Thymus (tissue), 14 donors: ENCODE results near the gene FAM217B. TPM values are rescaled to one million over a fixed set of nuclear protein-coding genes. Genes with fewer than 3 reads are reported as not detected.

Source experiments
- DNase-seq, 9 donors: peaks; one replicate each; pipeline ENCODE4 v3.0.0-alpha.2; 2013; ENCODE audit warnings: low spot score in 9 of 9, low read depth in 6 of 9, missing footprints in 1 of 9
- H3K27ac ChIP-seq, 2 donors: one replicate each; pipeline ENCODE4 v1.5.1; 2013; ENCODE audit warnings: control low read depth in 1 of 2, low read depth in 1 of 2, low read length in 1 of 2, mild to moderate bottlenecking in 1 of 2, moderate library complexity in 1 of 2
- H3K27me3 ChIP-seq, 2 donors: one replicate each; pipeline ENCODE4 v1.5.1; 2013; ENCODE audit warnings: low read length in 1 of 2; ENCODE audit not compliant: control insufficient read depth in 2 of 2, insufficient read depth in 1 of 2
- H3K36me3 ChIP-seq, 2 donors: one replicate each; pipeline ENCODE4 v1.5.1; 2013; ENCODE audit warnings: low read length in 1 of 2, mild to moderate bottlenecking in 1 of 2, moderate library complexity in 1 of 2; ENCODE audit not compliant: control insufficient read depth in 2 of 2, insufficient read depth in 2 of 2
- H3K4me1 ChIP-seq, 2 donors: one replicate each; pipeline ENCODE4 v1.5.1; 2013; ENCODE audit warnings: low read length in 2 of 2; ENCODE audit not compliant: control insufficient read depth in 2 of 2, insufficient read depth in 2 of 2
- H3K4me3 ChIP-seq, 2 donors: one replicate each; pipeline ENCODE4 v1.5.1; 2013; ENCODE audit warnings: low read length in 2 of 2, control low read depth in 1 of 2, mild to moderate bottlenecking in 1 of 2
- H3K9me3 ChIP-seq, 2 donors: one replicate each; pipeline ENCODE4 v1.5.1; 2013; ENCODE audit warnings: low read length in 1 of 2, mild to moderate bottlenecking in 1 of 2; ENCODE audit not compliant: control insufficient read depth in 2 of 2, insufficient read depth in 1 of 2
- WGBS: extraction: QIAGEN DNeasy Blood & Tissue Kit; methylation state at CpG from one replicate; pipeline ENCODE4 v1.1.7; 2013; 5-methylcytosine and 5-hydroxymethylcytosine counted together
- long read RNA-seq, 10 donors: transcript quantifications; one replicate each; lab custom pipeline, GENCODE V29; 2026
- polyA plus RNA-seq: library from polyadenylated mRNA; stranded (reverse); fragments of 200-250 nt; gene quantifications from one replicate; pipeline ENCODE4 v1.2.3, GENCODE V29; 2013
- total RNA-seq: library from RNA; stranded (reverse); fragments of 120-200 nt; gene quantifications from one replicate; pipeline ENCODE4 v1.2.4, GENCODE V29; 2013
- donor health status: healthy.

FAM217B gene
- total RNA-seq (10.2 TPM), polyA plus RNA-seq (10.7 TPM)
- long read RNA-seq, donor 1, partial matches to known transcripts: 0 of 2 reads
- long read RNA-seq, donor 1, other reads (novel, unspliced or antisense): 0 of 2 reads
- long read RNA-seq, donor 2, full-length matches to known transcripts: 13 of 13 reads
- long read RNA-seq, donor 2, partial matches to known transcripts: 0 of 13 reads
- long read RNA-seq, donor 2, other reads (novel, unspliced or antisense): 0 of 13 reads
- long read RNA-seq, donor 3, full-length matches to known transcripts: 13 of 13 reads
- long read RNA-seq, donor 3, partial matches to known transcripts: 0 of 13 reads
- long read RNA-seq, donor 3, other reads (novel, unspliced or antisense): 0 of 13 reads
- long read RNA-seq, donor 4, full-length matches to known transcripts: 6 of 6 reads
- long read RNA-seq, donor 4, partial matches to known transcripts: 0 of 6 reads
- long read RNA-seq, donor 4, other reads (novel, unspliced or antisense): 0 of 6 reads
- long read RNA-seq, donor 5, full-length matches to known transcripts: 14 of 14 reads
- long read RNA-seq, donor 5, partial matches to known transcripts: 0 of 14 reads
- long read RNA-seq, donor 5, other reads (novel, unspliced or antisense): 0 of 14 reads
- long read RNA-seq, donor 6, full-length matches to known transcripts: 6 of 6 reads
- long read RNA-seq, donor 6, partial matches to known transcripts: 0 of 6 reads
- long read RNA-seq, donor 6, other reads (novel, unspliced or antisense): 0 of 6 reads
- long read RNA-seq, donor 7, full-length matches to known transcripts: 8 of 8 reads
- long read RNA-seq, donor 7, partial matches to known transcripts: 0 of 8 reads
- long read RNA-seq, donor 7, other reads (novel, unspliced or antisense): 0 of 8 reads
- long read RNA-seq, donor 8, full-length matches to known transcripts: 6 of 6 reads
- long read RNA-seq, donor 8, partial matches to known transcripts: 0 of 6 reads
- long read RNA-seq, donor 8, other reads (novel, unspliced or antisense): 0 of 6 reads
- long read RNA-seq, donor 9, full-length matches to known transcripts: 9 of 9 reads
- long read RNA-seq, donor 9, partial matches to known transcripts: 0 of 9 reads
- long read RNA-seq, donor 9, other reads (novel, unspliced or antisense): 0 of 9 reads
- long read RNA-seq, donor 10, full-length matches to known transcripts: 11 of 11 reads
- long read RNA-seq, donor 10, partial matches to known transcripts: 0 of 11 reads
- long read RNA-seq, donor 10, other reads (novel, unspliced or antisense): 0 of 11 reads

GRCh38 chr20:59940129-59940955 is at the start of gene FAM217B, which contains the start of gene PPP1R3D:
FAM217B (plus strand) TSS chr20:59940389; CDS start chr20:59943944, 3,555 bp downstream.
PPP1R3D (minus strand) TSS chr20:59940305; CDS start chr20:59939931, 374 bp downstream.
- Histone ChIP-seq H3K36me3 (peaks cover 13 to 14% of the 10 kb centered on the region in 2 donors), H3K9me3 (peaks cover 0 to 1% of the 10 kb centered on the region in 2 donors), H3K4me1 (peaks cover 5 to 6% of the 10 kb centered on the region in 2 donors), H3K27ac (peak within 1 kb of the TSS; percentile 75 to 90), H3K27me3 (peaks cover 0 to 12% of the 10 kb centered on the region in 2 donors), H3K4me3 (peak within 1 kb of the TSS; percentile 71 to 87)
- peak; percentile 66 to 91 (median 82) for DNase-seq
- WGBS: under 1% methylated on average over 57 of the region's 57 CpGs

GRCh38 chr20:59891581-59891980 is 48.6 kb upstream of the FAM217B start:
- H3K27me3 ChIP-seq: no peaks in the 10 kb centered on the region
- no peaks in the 10 kb centered on the region for H3K9me3 ChIP-seq
- H3K27ac ChIP-seq: no peak overlapping the region
- H3K4me1 ChIP-seq: no peaks in the 10 kb centered on the region
- WGBS: 88% methylated on average over 1 of the region's 1 CpG
- no peaks in the 10 kb centered on the region for H3K36me3 ChIP-seq
- DNase-seq: no peak
- no peak overlapping the region for H3K4me3 ChIP-seq

- H3K9me3 ChIP-seq: no peaks in the 10 kb centered on the region
- no peaks in the 10 kb centered on the region for H3K36me3 ChIP-seq
- WGBS: 95% methylated on average over 1 of the region's 1 CpG
- H3K4me3 ChIP-seq: no peak overlapping the region
- no peak overlapping the region for H3K27ac ChIP-seq
- no peak for DNase-seq
- no peaks in the 10 kb centered on the region for H3K4me1 ChIP-seq
- no peaks in the 10 kb centered on the region for H3K27me3 ChIP-seq
These were observed 44.3 kb upstream of the FAM217B start for GRCh38 chr20:59895908-59896307.

- Histone ChIP-seq H3K27ac (no peak overlapping the region), H3K4me3 (no peak overlapping the region), H3K9me3 (no peaks in the 10 kb centered on the region), H3K27me3 (no peaks in the 10 kb centered on the region), H3K36me3 (no peaks in the 10 kb centered on the region), H3K4me1 (no peaks in the 10 kb centered on the region)
- 97% methylated on average over 3 of the region's 3 CpGs for WGBS
- DNase-seq: no peak
These were observed 37.7 kb upstream of the FAM217B start for GRCh38 chr20:59902470-59902869.

- WGBS: 96% methylated on average over 1 of the region's 1 CpG
- no peak overlapping the region for H3K27ac ChIP-seq
- H3K4me1 ChIP-seq: no peaks in the 10 kb centered on the region
- no peak for DNase-seq
- H3K36me3 ChIP-seq: no peaks in the 10 kb centered on the region
- H3K27me3 ChIP-seq: no peaks in the 10 kb centered on the region
- no peak overlapping the region for H3K4me3 ChIP-seq
- no peaks in the 10 kb centered on the region for H3K9me3 ChIP-seq
These were observed 36.6 kb upstream of the FAM217B start for GRCh38 chr20:59903621-59904020.

GRCh38 chr20:59908855-59909254 is 31.3 kb upstream of the FAM217B start:
- no peak overlapping the region for H3K4me3 ChIP-seq
- DNase-seq: no peak
- no peaks in the 10 kb centered on the region for H3K4me1 ChIP-seq
- 96% methylated on average over 5 of the region's 5 CpGs for WGBS
- no peaks in the 10 kb centered on the region for H3K36me3 ChIP-seq
- H3K27ac ChIP-seq: no peak overlapping the region
- H3K9me3 ChIP-seq: no peaks in the 10 kb centered on the region
- no peaks in the 10 kb centered on the region for H3K27me3 ChIP-seq

GRCh38 chr20:59911041-59911440 is 29.1 kb upstream of the FAM217B start:
- no peak overlapping the region for H3K4me3 ChIP-seq
- no peaks in the 10 kb centered on the region for H3K36me3 ChIP-seq
- H3K27me3 ChIP-seq: no peaks in the 10 kb centered on the region
- no peaks in the 10 kb centered on the region for H3K4me1 ChIP-seq
- no peaks in the 10 kb centered on the region for H3K9me3 ChIP-seq
- WGBS: 97% methylated on average over 2 of the region's 2 CpGs
- H3K27ac ChIP-seq: no peak overlapping the region
- DNase-seq: no peak

GRCh38 chr20:59912609-59913008 is 27.6 kb upstream of the FAM217B start:
- WGBS: 85% methylated on average over 4 of the region's 4 CpGs
- Histone ChIP-seq H3K27ac (no peak overlapping the region), H3K4me1 (no peaks in the 10 kb centered on the region), H3K9me3 (no peaks in the 10 kb centered on the region), H3K27me3 (no peaks in the 10 kb centered on the region), H3K4me3 (no peak overlapping the region), H3K36me3 (no peaks in the 10 kb centered on the region)
- DNase-seq: no peak
